AG20443 (cell line): ENCODE results near the gene WWTR1.

Experiments
- DNase-seq: peaks from one replicate; pipeline ENCODE4 v3.0.0; 2012; ENCODE audit warnings: low spot score, mixed read lengths

The WWTR1 gene

DNA sequence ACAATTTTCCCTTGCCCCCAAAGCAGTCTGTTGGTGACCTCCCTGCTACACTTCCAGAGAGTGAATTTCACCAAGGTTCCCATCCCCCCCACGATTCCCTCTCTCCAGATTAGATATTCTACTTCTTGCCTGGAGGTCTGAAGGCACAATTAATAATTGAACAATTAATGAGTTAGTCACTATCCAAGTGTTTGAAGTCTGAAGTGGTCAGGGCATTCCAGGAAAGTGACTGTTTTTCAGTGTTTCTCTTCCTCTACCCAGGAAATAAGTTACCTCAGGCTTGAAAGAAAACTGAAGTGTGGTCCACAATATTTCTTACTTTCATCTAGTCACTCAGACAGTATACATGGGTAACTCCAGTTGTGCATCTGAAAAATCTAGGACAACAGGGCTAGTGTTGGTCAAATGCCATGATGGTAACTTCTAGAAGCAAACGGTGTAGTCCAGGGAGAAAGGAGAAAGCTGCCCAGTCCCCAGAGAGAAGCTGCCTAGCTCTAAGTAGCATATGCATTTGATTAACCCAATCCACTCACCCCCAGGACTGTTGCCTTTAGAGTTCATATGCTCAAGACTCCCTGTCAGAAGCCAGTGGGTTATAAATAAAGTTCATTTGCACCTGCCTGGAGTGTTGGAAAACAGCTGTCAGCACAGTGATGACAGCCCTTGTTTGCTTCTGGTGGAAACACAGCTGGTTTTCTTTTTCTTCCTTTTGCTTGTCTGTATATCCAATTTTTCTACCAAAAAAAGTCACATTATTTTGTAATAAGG lies 185.6 kb downstream of the WWTR1 start:
- DNase-seq = no peak

DNA sequence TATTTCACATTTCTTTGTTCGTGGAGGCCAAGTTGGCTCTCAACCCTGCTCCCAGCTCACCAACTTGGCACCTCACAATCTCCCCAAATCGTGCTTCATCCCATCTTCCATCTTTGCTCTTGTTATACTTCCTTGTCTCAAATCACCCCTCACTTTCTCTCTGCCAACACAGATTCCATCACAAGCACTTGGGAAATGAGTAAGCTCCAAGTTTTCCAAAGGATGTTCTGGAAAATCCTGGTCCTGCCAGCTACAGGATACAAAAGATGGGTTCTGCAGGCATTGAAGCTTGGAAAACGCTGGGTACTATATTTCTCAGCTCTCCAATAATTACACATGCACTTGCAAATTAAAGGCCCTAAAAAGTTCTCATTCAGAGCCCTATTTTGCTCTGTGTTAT lies 187.4 kb downstream of the WWTR1 start:
- no peak for DNase-seq

GRCh38 chr3:149468504-149469212 lies 189.2 kb downstream of the WWTR1 start:
- no peak for DNase-seq
